SK-N-MC (cell line): ENCODE measurements around the gene NALF2.
A peak's percentile ranks its signal among the peaks of the same experiment; 100 is the strongest.

Experiments
- EZH2 ChIP-seq: fragments of 200-600 bp; sonication (generic); IDR thresholded peaks from one replicate; pipeline ENCODE4 v1.6.1; 2017; ENCODE audit warnings: antibody characterized with exemption
- FOXP2 ChIP-seq: optimal IDR thresholded peaks from 2 replicates; pipeline ENCODE3; 2011; ENCODE audit warnings: mild to moderate bottlenecking, moderate library complexity; ENCODE audit not compliant: insufficient read depth; ENCODE audit errors: extremely low read length, control extremely low read depth
- POLR2AphosphoS5 ChIP-seq: IDR thresholded peaks from 2 replicates; pipeline ENCODE4 v1.6.1; 2012; ENCODE audit warnings: mild to moderate bottlenecking, low read depth, low read length, borderline replicate concordance

DNA sequence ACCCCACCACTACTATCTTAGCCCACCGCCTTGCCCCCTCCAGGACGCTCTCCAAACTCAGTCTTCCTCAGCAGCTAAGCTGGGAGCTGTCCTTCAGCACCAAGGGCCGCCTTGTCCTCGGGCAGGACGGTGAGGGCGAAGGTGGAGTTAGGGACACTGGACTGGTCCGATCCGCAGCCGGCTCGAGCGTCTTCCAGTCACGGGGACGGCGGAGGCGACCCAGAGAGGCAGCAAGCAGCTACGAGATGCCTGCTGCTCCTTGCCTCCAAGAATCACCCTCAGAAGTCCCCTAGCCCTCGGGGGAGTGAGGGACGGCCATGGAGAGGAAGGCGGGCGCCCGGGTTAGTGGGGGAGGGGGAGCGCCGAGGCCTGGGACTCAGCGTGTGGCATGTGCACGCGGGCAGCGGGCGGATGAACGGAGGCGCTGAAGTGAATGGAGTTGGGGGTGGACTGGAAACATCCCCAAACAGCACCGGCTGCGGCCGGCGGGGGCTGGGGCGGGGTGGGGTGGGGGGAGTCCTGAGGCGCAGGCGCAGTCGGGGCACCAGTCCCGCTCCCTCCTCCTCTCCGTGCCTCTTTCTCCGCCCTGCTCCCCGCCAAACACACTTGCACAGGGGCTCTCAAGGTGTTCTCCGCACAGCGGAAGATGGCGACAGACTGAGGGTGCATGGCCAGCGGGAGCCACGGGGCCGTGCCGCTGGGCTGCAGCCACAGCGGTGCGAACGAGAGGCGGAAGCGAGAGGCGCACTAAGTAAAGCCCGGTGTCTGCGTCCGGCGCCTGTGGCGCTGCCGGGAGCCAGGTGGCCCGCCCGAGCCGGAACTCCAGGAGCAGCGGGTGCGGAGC lies at the start of gene NALF2:
- TF ChIP-seq EZH2: no peak
- TF ChIP-seq POLR2AphosphoS5: peak; percentile 59; the same call in 1 of the 2 replicates
- TF ChIP-seq FOXP2: no peak
